Measurements from ENCODE around the gene NFATC1. TPM values are rescaled to one million over a fixed set of nuclear protein-coding genes. Genes with fewer than 3 reads are reported as not detected.

The NFATC1 gene
- total RNA-seq, 2 experiments from 2014 or later: 97.2 to 98.3 TPM

- no peaks in the 10 kb centered on the region for H3K27me3 Mint-ChIP-seq
- ATAC-seq (no peak), DNase-seq (no peak)
- H3K4me3 Mint-ChIP-seq: no peak overlapping the region
- H3K9me3 Mint-ChIP-seq: no peaks in the 10 kb centered on the region
- no peaks in the 10 kb centered on the region for H3K36me3 Mint-ChIP-seq (ENCODE audit: low read depth)
- no peaks in the 10 kb centered on the region for H3K4me1 Mint-ChIP-seq (ENCODE audit: low read depth)
- CTCF ChIA-PET: no interaction called here
- POLR2A ChIA-PET: no interaction called here
- TF ChIP-seq CTCF (IDR thresholded peaks at IDR 0.05): no peak
- intact Hi-C loops (cut with micrococcal nuclease): no loop called here
- H3K27ac Mint-ChIP-seq: no peak overlapping the region
Observed at GRCh38 chr18:79554321-79554720, 158.6 kb downstream of the NFATC1 start.

DNA sequence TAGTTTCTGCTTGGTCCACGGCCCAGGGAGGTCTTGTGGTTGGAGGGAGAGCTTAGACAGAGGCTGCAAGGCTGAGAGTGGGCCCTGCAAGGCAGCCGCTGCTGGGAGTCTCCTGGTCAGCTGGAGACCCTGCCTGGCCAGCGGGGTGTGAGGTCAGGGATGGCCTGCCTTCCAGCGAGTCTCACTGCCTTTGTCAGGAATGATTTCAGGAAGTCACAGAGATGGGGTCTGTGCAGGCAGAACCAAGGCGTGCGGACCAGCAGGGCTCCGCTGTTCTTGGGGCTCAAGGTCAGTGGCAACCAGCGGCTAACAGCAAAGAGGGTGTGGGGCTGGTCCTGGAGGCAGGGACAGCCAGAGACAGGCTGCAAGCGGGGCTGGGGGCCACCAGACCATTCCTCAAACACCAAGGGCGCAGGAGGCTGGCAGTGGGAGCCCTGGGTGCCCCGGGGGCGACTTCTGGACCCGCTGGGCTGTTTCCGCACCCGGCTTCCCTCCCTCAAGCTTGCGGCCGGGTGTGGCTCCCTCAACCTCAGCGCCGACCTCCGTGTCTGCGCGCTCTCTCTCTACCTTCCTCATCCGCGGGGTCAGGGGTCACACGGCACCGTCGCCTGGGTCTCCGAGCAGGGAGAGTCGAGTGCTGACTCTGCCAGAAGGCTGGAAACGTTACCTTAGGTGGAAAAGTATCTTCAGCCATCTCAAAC, 159.4 kb downstream of the NFATC1 start:
- H3K4me1 Mint-ChIP-seq (ENCODE audit: low read depth): no peaks in the 10 kb centered on the region
- H3K4me3 Mint-ChIP-seq: no peak overlapping the region
- no peaks in the 10 kb centered on the region for H3K27me3 Mint-ChIP-seq
- ChIA-PET CTCF (no interaction called here), POLR2A (no interaction called here)
- no peaks in the 10 kb centered on the region for H3K36me3 Mint-ChIP-seq (ENCODE audit: low read depth)
- DNase-seq: no peak
- intact Hi-C loops (cut with micrococcal nuclease): no loop called here
- no peak for ATAC-seq
- H3K27ac Mint-ChIP-seq: no peak overlapping the region
- H3K9me3 Mint-ChIP-seq: no peaks in the 10 kb centered on the region
- TF ChIP-seq CTCF (IDR thresholded peaks at IDR 0.05): no peak

- Mint-ChIP-seq H3K27ac (no peak overlapping the region), H3K36me3 (ENCODE audit: low read depth) (no peaks in the 10 kb centered on the region), H3K27me3 (no peaks in the 10 kb centered on the region), H3K4me3 (no peak overlapping the region), H3K9me3 (no peaks in the 10 kb centered on the region), H3K4me1 (ENCODE audit: low read depth) (no peaks in the 10 kb centered on the region)
- POLR2A ChIA-PET: interaction anchor here (0.6 kb wide), 1 partner anchor 32 kb away, joined by 3 read pairs; no protein-coding TSS in a partner anchor
- no peak for ATAC-seq
- DNase-seq: no peak
- CTCF ChIA-PET: no interaction called here
- no peak for TF ChIP-seq CTCF (IDR thresholded peaks at IDR 0.05)
- intact Hi-C loops (cut with micrococcal nuclease): no loop called here
Observed at GRCh38 chr18:79555885-79556284, 160.2 kb downstream of the NFATC1 start.

- CTCF ChIA-PET: no interaction called here
- ATAC-seq: no peak
- DNase-seq: no peak
- no peaks in the 10 kb centered on the region for H3K36me3 Mint-ChIP-seq (ENCODE audit: low read depth)
- POLR2A ChIA-PET: no interaction called here
- H3K4me1 Mint-ChIP-seq (ENCODE audit: low read depth): no peaks in the 10 kb centered on the region
- no peak overlapping the region for H3K4me3 Mint-ChIP-seq
- TF ChIP-seq CTCF (IDR thresholded peaks at IDR 0.05): no peak
- H3K27me3 Mint-ChIP-seq: no peaks in the 10 kb centered on the region
- intact Hi-C loops (cut with micrococcal nuclease): no loop called here
- no peaks in the 10 kb centered on the region for H3K9me3 Mint-ChIP-seq
- H3K27ac Mint-ChIP-seq: no peak overlapping the region
Observed at GRCh38 chr18:79556829-79557585, 161.3 kb downstream of the NFATC1 start.

- Mint-ChIP-seq H3K27me3 (no peaks in the 10 kb centered on the region), H3K36me3 (ENCODE audit: low read depth) (no peaks in the 10 kb centered on the region), H3K27ac (no peak overlapping the region), H3K4me3 (no peak overlapping the region), H3K9me3 (no peaks in the 10 kb centered on the region), H3K4me1 (ENCODE audit: low read depth) (no peaks in the 10 kb centered on the region)
- intact Hi-C loops (cut with micrococcal nuclease): no loop called here
- CTCF ChIA-PET: no interaction called here
- DNase-seq: no peak
- TF ChIP-seq CTCF (IDR thresholded peaks at IDR 0.05): no peak
- ATAC-seq: no peak
- POLR2A ChIA-PET: no interaction called here
Observed at GRCh38 chr18:79558196-79558932, 162.6 kb downstream of the NFATC1 start.

Data from activated CD8-positive, alpha-beta T cell treated with anti-CD3 and anti-CD28 coated beads for 36 hours (primary cell).